Body of pancreas (tissue), 4 donors: Measurements from ENCODE around the gene ESRRG.

Source experiments
- CTCF ChIP-seq, 7 experiments: fragments of 450-650 bp in 4 of 7; fragments of 200-600 bp in 3 of 7; sonication (generic) in 3 of 7; IDR thresholded peaks; one replicate each; pipeline ENCODE4 v1.5.1; 2016 to 2019; ENCODE audit warnings: antibody characterized with exemption in 7 of 7
- POLR2A ChIP-seq, 3 donors: fragments of 450-650 bp; IDR thresholded peaks; one replicate each; pipeline ENCODE4 v1.6.1; 2016; ENCODE audit warnings: antibody characterized with exemption in 3 of 3, mild to moderate bottlenecking in 2 of 3

- TF ChIP-seq POLR2A (IDR thresholded peaks at IDR 0.05) (no peak), CTCF (IDR thresholded peaks at IDR 0.05) (no peak)
These were observed 106.0 kb downstream of the ESRRG start for GRCh38 chr1:216617081-216617875.
